ENCODE data around the gene ZNF845.
A peak's percentile ranks its signal among the peaks of the same experiment; 100 is the strongest.
"Not testable (repeated sequence)": the region's sequence is repeated elsewhere in the genome, so short reads cannot be mapped to it uniquely, and the experiment has no call there.

The ZNF845 gene

GRCh38 chr19:53381376-53381775 is 47.8 kb downstream of the ZNF845 start:
- no peak for DNase-seq

- DNase-seq, result no peak
These were observed 54.6 kb downstream of the ZNF845 start for GRCh38 chr19:53388168-53388567.

GRCh38 chr19:53388904-53389303 is 55.4 kb downstream of the ZNF845 start:
- DNase-seq, result no peak

GRCh38 chr19:53389571-53389970 is 56.0 kb downstream of the ZNF845 start:
- no peak for DNase-seq

- peak in 6 of 14 donors; percentile 0 to 51 (median 0) for DNase-seq
These were observed 56.4 kb downstream of the ZNF845 start for GRCh38 chr19:53389978-53390377.

GRCh38 chr19:53394522-53394973 is 61.0 kb downstream of the ZNF845 start:
- peak in 3 of 14 donors; percentile 53 to 72 (median 66) for DNase-seq

GRCh38 chr19:53394974-53395839 is 61.7 kb downstream of the ZNF845 start, which contains the start of gene ZNF765:
ZNF765 (plus strand) TSS chr19:53395149; CDS start chr19:53398016, 2,867 bp downstream.
- peak; percentile 42 to 92 (median 84) for DNase-seq

- not testable (repeated sequence) for DNase-seq
These were observed 62.4 kb downstream of the ZNF845 start for GRCh38 chr19:53395840-53396524.

- no peak for DNase-seq
These were observed 62.9 kb downstream of the ZNF845 start for GRCh38 chr19:53396525-53396868.

GRCh38 chr19:53397918-53398317 is 64.4 kb downstream of the ZNF845 start:
- not testable (repeated sequence) for DNase-seq

Data from C1 segment of cervical spinal cord (tissue), 14 donors.